AG09309 (cell line): Measurements from ENCODE around the gene AGAP1.

Experiments used
- DNase-seq: peaks from one replicate; pipeline ENCODE4 v3.0.0-alpha.2; 2010; ENCODE audit warnings: low read depth
- H3K4me3 ChIP-seq: 2 replicates; pipeline ENCODE4 v1.5.1; 2011; ENCODE audit warnings: mild to moderate bottlenecking, low read depth, low read length, moderate library complexity; ENCODE audit not compliant: control insufficient read depth
- TF ChIP-seq, protein P1 (sequence below): IDR thresholded peaks from 2 replicates; pipeline ENCODE4 v1.5.1; 2011; ENCODE audit warnings: mild to moderate bottlenecking, low read depth, low read length, inconsistent platforms; ENCODE audit not compliant: insufficient read depth, control insufficient read depth; ENCODE audit errors: missing control alignments

The AGAP1 gene

DNA sequence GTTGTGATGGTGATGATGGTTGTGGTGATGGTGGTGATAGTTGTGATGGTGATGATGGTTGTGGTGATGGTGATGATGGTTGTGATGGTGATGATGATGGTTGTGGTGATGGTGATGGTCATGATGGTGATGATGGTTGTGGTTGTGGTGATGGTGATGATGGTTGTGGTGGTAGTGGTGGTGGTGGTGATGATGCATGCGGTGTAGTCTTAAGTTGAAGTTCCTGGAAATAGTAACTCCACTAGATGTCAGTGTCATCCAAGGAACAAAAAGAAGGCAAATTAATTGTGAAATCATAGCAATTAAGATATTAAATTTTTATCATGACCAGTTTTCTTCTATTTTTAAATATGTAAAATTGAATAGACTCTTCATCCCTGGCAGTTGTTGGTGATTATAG, 309.2 kb downstream of the AGAP1 start:
- DNase-seq, result no peak
- no peak overlapping the region for H3K4me3 ChIP-seq
- TF ChIP-seq, protein P1, sequence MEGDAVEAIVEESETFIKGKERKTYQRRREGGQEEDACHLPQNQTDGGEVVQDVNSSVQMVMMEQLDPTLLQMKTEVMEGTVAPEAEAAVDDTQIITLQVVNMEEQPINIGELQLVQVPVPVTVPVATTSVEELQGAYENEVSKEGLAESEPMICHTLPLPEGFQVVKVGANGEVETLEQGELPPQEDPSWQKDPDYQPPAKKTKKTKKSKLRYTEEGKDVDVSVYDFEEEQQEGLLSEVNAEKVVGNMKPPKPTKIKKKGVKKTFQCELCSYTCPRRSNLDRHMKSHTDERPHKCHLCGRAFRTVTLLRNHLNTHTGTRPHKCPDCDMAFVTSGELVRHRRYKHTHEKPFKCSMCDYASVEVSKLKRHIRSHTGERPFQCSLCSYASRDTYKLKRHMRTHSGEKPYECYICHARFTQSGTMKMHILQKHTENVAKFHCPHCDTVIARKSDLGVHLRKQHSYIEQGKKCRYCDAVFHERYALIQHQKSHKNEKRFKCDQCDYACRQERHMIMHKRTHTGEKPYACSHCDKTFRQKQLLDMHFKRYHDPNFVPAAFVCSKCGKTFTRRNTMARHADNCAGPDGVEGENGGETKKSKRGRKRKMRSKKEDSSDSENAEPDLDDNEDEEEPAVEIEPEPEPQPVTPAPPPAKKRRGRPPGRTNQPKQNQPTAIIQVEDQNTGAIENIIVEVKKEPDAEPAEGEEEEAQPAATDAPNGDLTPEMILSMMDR, result no peak

- H3K4me3 ChIP-seq, result no peak overlapping the region
- TF ChIP-seq, protein P1, result no peak
- DNase-seq, result no peak
These were observed 310.8 kb downstream of the AGAP1 start for GRCh38 chr2:235804676-235805075.

- DNase-seq, result no peak
- TF ChIP-seq, protein P1, result no peak
These were observed 313.3 kb downstream of the AGAP1 start for GRCh38 chr2:235806986-235807750.

DNA sequence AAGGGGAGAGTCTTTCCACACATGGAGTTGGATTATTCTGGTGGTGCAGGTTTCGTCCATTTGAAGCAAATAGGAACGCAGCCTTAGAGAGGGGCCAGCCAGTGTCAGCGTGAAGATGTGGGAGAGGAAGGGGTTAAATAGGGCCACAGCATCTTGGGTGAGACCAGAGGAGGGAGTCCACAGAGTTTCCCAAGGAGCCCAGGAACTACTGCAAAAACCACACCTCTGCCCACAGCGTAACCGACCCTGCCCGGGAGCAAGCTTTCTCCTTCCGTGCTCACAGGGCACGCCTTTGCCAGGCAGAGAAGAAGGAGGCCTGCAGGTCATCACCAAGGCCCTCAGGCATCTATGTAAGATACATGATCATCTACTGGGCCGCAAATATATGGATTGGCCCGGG, 314.5 kb downstream of the AGAP1 start:
- no peak overlapping the region for H3K4me3 ChIP-seq
- TF ChIP-seq, protein P1, result no peak
- DNase-seq, result no peak

More at GRCh38 chr2:235806986-235807750, 313.3 kb downstream of the AGAP1 start:
- H3K4me3 ChIP-seq, result no peak overlapping the region

DNA sequence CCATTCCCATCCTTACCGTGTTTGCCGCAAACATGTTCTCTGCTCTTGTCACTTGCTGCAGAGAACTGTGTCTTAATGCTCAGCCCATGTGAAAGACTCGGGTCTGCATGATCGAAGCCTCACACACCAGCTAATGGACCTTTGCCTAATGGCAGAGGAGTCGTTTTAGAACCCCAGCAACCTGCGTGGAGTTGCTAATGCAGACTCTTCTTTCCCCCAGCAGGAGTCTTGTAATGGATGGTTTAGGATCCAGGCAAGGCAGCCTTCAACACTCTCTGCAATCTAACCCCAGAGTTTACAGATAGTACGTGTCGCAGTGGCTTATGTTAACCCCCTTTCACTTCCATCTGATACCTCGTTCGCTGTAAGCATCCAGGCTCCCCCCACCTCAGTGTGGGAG, 316.4 kb downstream of the AGAP1 start:
- no peak overlapping the region for H3K4me3 ChIP-seq
- TF ChIP-seq, protein P1, result no peak
- DNase-seq, result no peak

DNA sequence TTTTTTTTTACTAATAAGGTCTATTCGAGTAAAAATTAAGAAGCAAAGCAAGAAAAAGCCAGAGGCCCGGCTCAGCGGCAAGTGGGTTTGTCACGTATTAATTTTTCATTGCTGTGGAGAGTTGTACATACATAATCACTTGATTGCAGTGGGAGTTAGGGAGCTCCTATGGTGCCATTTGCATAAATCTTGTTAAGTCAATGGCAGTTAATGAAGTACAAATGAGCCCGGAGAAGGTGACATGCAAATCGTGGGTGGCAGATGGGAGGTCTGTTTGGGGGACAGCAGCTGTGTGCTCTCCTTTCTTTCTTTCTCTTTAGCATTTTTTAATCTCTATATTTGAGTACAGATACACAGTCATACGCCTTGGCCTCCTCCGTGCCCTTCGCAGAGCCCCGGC, 317.0 kb downstream of the AGAP1 start:
- TF ChIP-seq, protein P1, result no peak
- no peak for DNase-seq
- H3K4me3 ChIP-seq, result no peak overlapping the region
